HG03108 (cell line): ENCODE measurements around the gene NANOG.
"Not testable (repeated sequence)": the region's sequence is repeated elsewhere in the genome, so short reads cannot be mapped to it uniquely, and the experiment has no call there.

Experiments used
- ATAC-seq: cut with Tn5 transposase; IDR thresholded peaks from one replicate; pipeline ENCODE4 v1.9.1; 2021; ENCODE audit warnings: moderate library complexity; ENCODE audit not compliant: unreplicated experiment

Gene NANOG

GRCh38 chr12:7788884-7789528, at the start of gene NANOG:
Gene NANOG, plus strand, starts transcription at chr12:7789402. Its CDS starts 213 bp downstream, at chr12:7789615.
- not testable (repeated sequence) for ATAC-seq

- ATAC-seq: no peak
Measured at GRCh38 chr12:7747246-7747645, 42.0 kb upstream of the NANOG start, which contains the start of gene CLEC4C. Gene CLEC4C, minus strand, starts transcription at chr12:7747375. Its CDS starts 27 bp downstream, at chr12:7747348.

GRCh38 chr12:7748852-7749251, 40.4 kb upstream of the NANOG start:
- ATAC-seq: no peak

- ATAC-seq: no peak
Measured at GRCh38 chr12:7749442-7749841, 39.8 kb upstream of the NANOG start.

GRCh38 chr12:7750350-7750749, 38.9 kb upstream of the NANOG start:
- ATAC-seq: no peak

- ATAC-seq: no peak
Measured at GRCh38 chr12:7751394-7751793, 37.8 kb upstream of the NANOG start.

GRCh38 chr12:7751941-7752922, 37.0 kb upstream of the NANOG start:
- not testable (repeated sequence) for ATAC-seq

GRCh38 chr12:7755668-7756067, 33.5 kb upstream of the NANOG start:
- ATAC-seq: not testable (repeated sequence)

GRCh38 chr12:7756993-7757392, 32.2 kb upstream of the NANOG start:
- ATAC-seq: no peak

GRCh38 chr12:7758766-7759140, 30.4 kb upstream of the NANOG start:
- ATAC-seq: no peak

GRCh38 chr12:7769999-7770398, 19.2 kb upstream of the NANOG start:
- no peak for ATAC-seq

- ATAC-seq: no peak
Measured at GRCh38 chr12:7781274-7781673, 7.9 kb upstream of the NANOG start.

- no peak for ATAC-seq
Measured at GRCh38 chr12:7782055-7782454, 7.1 kb upstream of the NANOG start.

- not testable (repeated sequence) for ATAC-seq
Measured at GRCh38 chr12:7783433-7783832, 5.8 kb upstream of the NANOG start.

GRCh38 chr12:7784701-7785100, 4.5 kb upstream of the NANOG start:
- no peak for ATAC-seq

GRCh38 chr12:7787574-7788293, 1.5 kb upstream of the NANOG start:
- no peak for ATAC-seq

GRCh38 chr12:7788294-7788660, 925 bp upstream of the NANOG start:
- no peak for ATAC-seq

GRCh38 chr12:7793211-7793610, 4.0 kb downstream of the NANOG start:
- ATAC-seq: no peak

- ATAC-seq: not testable (repeated sequence)
Measured at GRCh38 chr12:7797269-7797668, 8.1 kb downstream of the NANOG start.

GRCh38 chr12:7797698-7798398, 8.6 kb downstream of the NANOG start:
- ATAC-seq: no peak
